ENCODE data around the gene GCN1.

- no peak for TF ChIP-seq POLR2A (IDR thresholded peaks at IDR 0.05)
- TF ChIP-seq, protein P1, sequence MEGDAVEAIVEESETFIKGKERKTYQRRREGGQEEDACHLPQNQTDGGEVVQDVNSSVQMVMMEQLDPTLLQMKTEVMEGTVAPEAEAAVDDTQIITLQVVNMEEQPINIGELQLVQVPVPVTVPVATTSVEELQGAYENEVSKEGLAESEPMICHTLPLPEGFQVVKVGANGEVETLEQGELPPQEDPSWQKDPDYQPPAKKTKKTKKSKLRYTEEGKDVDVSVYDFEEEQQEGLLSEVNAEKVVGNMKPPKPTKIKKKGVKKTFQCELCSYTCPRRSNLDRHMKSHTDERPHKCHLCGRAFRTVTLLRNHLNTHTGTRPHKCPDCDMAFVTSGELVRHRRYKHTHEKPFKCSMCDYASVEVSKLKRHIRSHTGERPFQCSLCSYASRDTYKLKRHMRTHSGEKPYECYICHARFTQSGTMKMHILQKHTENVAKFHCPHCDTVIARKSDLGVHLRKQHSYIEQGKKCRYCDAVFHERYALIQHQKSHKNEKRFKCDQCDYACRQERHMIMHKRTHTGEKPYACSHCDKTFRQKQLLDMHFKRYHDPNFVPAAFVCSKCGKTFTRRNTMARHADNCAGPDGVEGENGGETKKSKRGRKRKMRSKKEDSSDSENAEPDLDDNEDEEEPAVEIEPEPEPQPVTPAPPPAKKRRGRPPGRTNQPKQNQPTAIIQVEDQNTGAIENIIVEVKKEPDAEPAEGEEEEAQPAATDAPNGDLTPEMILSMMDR (IDR thresholded peaks at IDR 0.05) = no peak
Observed at GRCh38 chr12:120238217-120238616, 43.7 kb upstream of the GCN1 start.
